PC-3 (cell line): ENCODE results near the gene FBXL19. TPM values are rescaled to one million over a fixed set of nuclear protein-coding genes. Genes with fewer than 3 reads are reported as not detected.

Experiments
- ATAC-seq: fragments of 200-7000 bp; cut with Tn5 transposase; 2 replicates; pipeline ENCODE4 v1.9.1; 2020; ENCODE audit warnings: mild to moderate bottlenecking, moderate library complexity
- BruUV-seq: library from RNA; stranded (reverse); fragments of 400-500 nt; replicated peaks from 2 replicates; lab custom pipeline; 2021; lab: Mats Ljungman, UMichigan
- CTCF ChIA-PET: fragments of 300-600 bp; sonication (Branson Sonifier 250); formaldehyde crosslinking; loops from one replicate; lab custom pipeline; 2022; ENCODE audit warnings: antibody characterized with exemption; lab: Charles Lee
- POLR2A ChIA-PET: fragments of 300-600 bp; sonication (Branson Sonifier 250); formaldehyde crosslinking; loops from one replicate; lab custom pipeline; 2022; ENCODE audit warnings: antibody characterized with exemption; ENCODE audit not compliant: unreplicated experiment; lab: Charles Lee
- DNase-seq: peaks from one replicate; pipeline ENCODE4 v3.0.0-alpha.2; 2015
- H2AFZ ChIP-seq: fragments of 300-600 bp; sonication (generic); 2 replicates; pipeline ENCODE4 v1.6.0; 2016; ENCODE audit warnings: antibody characterized with exemption, low read length
- H3F3A ChIP-seq: fragments of 300-600 bp; sonication (generic); one replicate; pipeline ENCODE4 v1.6.0; 2017; ENCODE audit warnings: antibody characterized with exemption, low read length, control low read depth, mild to moderate bottlenecking; ENCODE audit not compliant: unreplicated experiment
- H3K27ac ChIP-seq: fragments of 300-600 bp; sonication (generic); 2 replicates; pipeline ENCODE4 v1.5.1; 2016; ENCODE audit warnings: mild to moderate bottlenecking, low read length
- H3K27me3 ChIP-seq: fragments of 300-600 bp; sonication (generic); 2 replicates; pipeline ENCODE4 v1.6.1; 2016; ENCODE audit warnings: low read length, mixed read lengths
- H3K36me3 ChIP-seq: fragments of 300-600 bp; sonication (generic); 2 replicates; pipeline ENCODE4 v1.6.1; 2016; ENCODE audit warnings: low read depth, mixed run types, low read length, mixed read lengths
- H3K4me1 ChIP-seq: fragments of 300-600 bp; sonication (generic); 2 replicates; pipeline ENCODE4 v1.5.1; 2016; ENCODE audit warnings: low read length; ENCODE audit not compliant: insufficient read depth
- H3K4me2 ChIP-seq: fragments of 300-600 bp; sonication (generic); 2 replicates; pipeline ENCODE4 v1.6.0; 2016; ENCODE audit warnings: low read length
- H3K4me3 ChIP-seq: fragments of 300-600 bp; sonication (generic); 2 replicates; pipeline ENCODE4 v1.5.1; 2016; ENCODE audit warnings: mild to moderate bottlenecking, low read length, mixed read lengths
- H3K79me2 ChIP-seq: fragments of 300-600 bp; sonication (generic); 2 replicates; pipeline ENCODE4 v1.6.1; 2017; ENCODE audit warnings: low read length, mixed read lengths
- H3K9ac ChIP-seq: fragments of 300-600 bp; sonication (generic); 2 replicates; pipeline ENCODE4 v1.6.0; 2016; ENCODE audit warnings: mild to moderate bottlenecking, low read length
- H3K9me2 ChIP-seq: fragments of 300-600 bp; sonication (generic); replicated peaks from 2 replicates; pipeline ENCODE4 v1.6.1; 2016; ENCODE audit warnings: mixed run types, low read length, mixed read lengths
- H3K9me3 ChIP-seq: fragments of 300-600 bp; sonication (generic); 2 replicates; pipeline ENCODE4 v1.6.1; 2016; ENCODE audit warnings: low read length, mixed read lengths
- H4K20me1 ChIP-seq: fragments of 300-600 bp; sonication (generic); 2 replicates; pipeline ENCODE4 v1.6.1; 2016; ENCODE audit warnings: low read length, mixed read lengths
- EZH2 ChIP-seq: fragments of 300-600 bp; sonication (generic); IDR thresholded peaks from one replicate; pipeline ENCODE4 v1.6.1; 2017; ENCODE audit warnings: antibody characterized with exemption, mild to moderate bottlenecking, low read length; ENCODE audit not compliant: unreplicated experiment
- EZH2phosphoT487 ChIP-seq: fragments of 300-600 bp; sonication (generic); IDR thresholded peaks from 2 replicates; pipeline ENCODE4 v1.6.1; 2018; ENCODE audit warnings: mild to moderate bottlenecking, antibody characterized with exemption, low read length, borderline replicate concordance
- intact Hi-C: fragments of 100-400 bp; cut with micrococcal nuclease; formaldehyde crosslinking; loops from 2 replicates; pipeline ENCODE4 v1.9.0; 2023
- total RNA-seq: library from RNA; depleted of rRNA; stranded (reverse); fragments of >200 nt; gene quantifications from 2 replicates; pipeline ENCODE4 v1.2.3, GENCODE V29; 2014
- TF ChIP-seq, protein P1 (sequence below): fragments of 300-600 bp; sonication (generic); conservative IDR thresholded peaks from 2 replicates; pipeline ENCODE4 v1.5.1; 2017; ENCODE audit warnings: antibody characterized with exemption, low read depth, mild to moderate bottlenecking, low read length

FBXL19 gene
- total RNA-seq, 1 experiment from 2014 or later: 36.2 TPM

GRCh38 chr16:30983898-30984610 is 60.7 kb downstream of the FBXL19 start:
- no peak for ATAC-seq
- peaks cover 7% of the 10 kb centered on the region; the same call in 1 of the 2 replicates for H3K4me1 ChIP-seq
- CTCF ChIA-PET: interaction anchor here (0.6 to 1.8 kb wide), 5 partner anchors 33 to 158 kb away, joined by 3 to 11 read pairs (median 4); partner anchors contain the start of genes ZNF646 and ZNF668
- no peaks in the 10 kb centered on the region for H3K36me3 ChIP-seq
- BruUV-seq: no TSS peak
- POLR2A ChIA-PET: no interaction called here
- no peak overlapping the region for H3K4me2 ChIP-seq
- no peaks in the 10 kb centered on the region for H3F3A ChIP-seq
- H3K4me3 ChIP-seq: no peak overlapping the region
- intact Hi-C loops: loop anchor here (2.0 to 5.0 kb wide), 2 partner anchors 111 to 458 kb away; partner anchors contain the start of genes VKORC1 and ZNF843
- no peaks in the 10 kb centered on the region for H4K20me1 ChIP-seq
- H2AFZ ChIP-seq: no peak overlapping the region
- H3K27me3 ChIP-seq: no peaks in the 10 kb centered on the region
- no peaks in the 10 kb centered on the region for H3K9me3 ChIP-seq
- TF ChIP-seq, protein P1, sequence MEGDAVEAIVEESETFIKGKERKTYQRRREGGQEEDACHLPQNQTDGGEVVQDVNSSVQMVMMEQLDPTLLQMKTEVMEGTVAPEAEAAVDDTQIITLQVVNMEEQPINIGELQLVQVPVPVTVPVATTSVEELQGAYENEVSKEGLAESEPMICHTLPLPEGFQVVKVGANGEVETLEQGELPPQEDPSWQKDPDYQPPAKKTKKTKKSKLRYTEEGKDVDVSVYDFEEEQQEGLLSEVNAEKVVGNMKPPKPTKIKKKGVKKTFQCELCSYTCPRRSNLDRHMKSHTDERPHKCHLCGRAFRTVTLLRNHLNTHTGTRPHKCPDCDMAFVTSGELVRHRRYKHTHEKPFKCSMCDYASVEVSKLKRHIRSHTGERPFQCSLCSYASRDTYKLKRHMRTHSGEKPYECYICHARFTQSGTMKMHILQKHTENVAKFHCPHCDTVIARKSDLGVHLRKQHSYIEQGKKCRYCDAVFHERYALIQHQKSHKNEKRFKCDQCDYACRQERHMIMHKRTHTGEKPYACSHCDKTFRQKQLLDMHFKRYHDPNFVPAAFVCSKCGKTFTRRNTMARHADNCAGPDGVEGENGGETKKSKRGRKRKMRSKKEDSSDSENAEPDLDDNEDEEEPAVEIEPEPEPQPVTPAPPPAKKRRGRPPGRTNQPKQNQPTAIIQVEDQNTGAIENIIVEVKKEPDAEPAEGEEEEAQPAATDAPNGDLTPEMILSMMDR: no peak
- TF ChIP-seq EZH2phosphoT487: no peak
- no peak for TF ChIP-seq EZH2
- no peaks in the 10 kb centered on the region for H3K9me2 ChIP-seq
- no peak for DNase-seq
- no peaks in the 10 kb centered on the region for H3K79me2 ChIP-seq
- H3K27ac ChIP-seq: no peak overlapping the region
- H3K9ac ChIP-seq: no peak overlapping the region

- peaks cover 7% of the 10 kb centered on the region; the same call in 1 of the 2 replicates for H3K4me1 ChIP-seq
- no peak within 1 kb of the TSS for H3K9ac ChIP-seq
- H4K20me1 ChIP-seq: no peaks in the 10 kb centered on the region
- H3K27ac ChIP-seq: no peak within 1 kb of the TSS
- H3F3A ChIP-seq: no peaks in the 10 kb centered on the region
- H3K27me3 ChIP-seq: no peaks in the 10 kb centered on the region
- BruUV-seq: no TSS peak
- H3K4me2 ChIP-seq: peak within 1 kb of the TSS; percentile 66
- H3K36me3 ChIP-seq: no peaks in the 10 kb centered on the region
- ATAC-seq: peak; percentile 90
- no peaks in the 10 kb centered on the region for H3K79me2 ChIP-seq
- ChIA-PET POLR2A (no interaction called here), CTCF (interaction anchor here (0.6 to 1.8 kb wide), 5 partner anchors 32 to 158 kb away, joined by 3 to 11 read pairs (median 4); partner anchors contain the start of genes ZNF646 and ZNF668)
- peak within 1 kb of the TSS; percentile 52; the same call in 1 of the 2 replicates for H3K4me3 ChIP-seq
- no peaks in the 10 kb centered on the region for H3K9me3 ChIP-seq
- peak within 1 kb of the TSS; percentile 63 for H2AFZ ChIP-seq
- intact Hi-C loops: loop anchor here (1.0 to 5.0 kb wide), 3 partner anchors 89 to 457 kb away; partner anchors contain the start of genes VKORC1, ZNF646, ZNF668 and ZNF843
- no peaks in the 10 kb centered on the region for H3K9me2 ChIP-seq
- peak; percentile 78 for DNase-seq
- no peak for TF ChIP-seq EZH2
- TF ChIP-seq, protein P1: peak; percentile 74
Observed at GRCh38 chr16:30984669-30985400, 61.5 kb downstream of the FBXL19 start, which contains the start of gene HSD3B7. TSS of gene HSD3B7 (plus strand) at chr16:30985207. CDS start at chr16:30985659, 452 bp downstream.
